GM12878 (cell line): ENCODE results near the gene CYSRT1. TPM values are rescaled to one million over a fixed set of nuclear protein-coding genes. Genes with fewer than 3 reads are reported as not detected.

ENCODE experiments used
- ATAC-seq: fragments of 200-7000 bp; cut with Tn5 transposase; 3 replicates; pipeline ENCODE4 v1.9.1; 2020; ENCODE audit warnings: mild to moderate bottlenecking, moderate library complexity
- BruUV-seq: library from RNA; stranded (reverse); fragments of 400-500 nt; replicated peaks from 2 replicates; lab custom pipeline; 2021; lab: Mats Ljungman, UMichigan
- CTCF ChIA-PET: fragments of 300-600 bp; sonication (Branson Sonifier 250); formaldehyde crosslinking; extraction: SDS; loops from one replicate; lab custom pipeline; 2021; ENCODE audit warnings: inconsistent platforms; lab: Yijun Ruan, JAX
- POLR2A ChIA-PET: fragments of 350-600 bp; formaldehyde crosslinking; extraction: SDS; loops from one replicate; lab custom pipeline; 2021; ENCODE audit warnings: inconsistent platforms; lab: Charles Lee
- RAD21 ChIA-PET: fragments of 300-600 bp; sonication (Branson Sonifier 250); formaldehyde crosslinking; loops from one replicate; lab custom pipeline; 2023; ENCODE audit warnings: antibody characterized with exemption; ENCODE audit not compliant: unreplicated experiment; lab: Charles Lee
- SMC1A ChIA-PET: fragments of 300-600 bp; sonication (Branson Sonifier 250); formaldehyde crosslinking; loops from one replicate; lab custom pipeline; 2023; ENCODE audit not compliant: unreplicated experiment, uncharacterized antibody; lab: Charles Lee
- DNase-seq: peaks from one replicate; pipeline ENCODE4 v3.0.0-alpha.2; 2011; ENCODE audit warnings: low read depth, low spot score
- FAIRE-seq: peaks from 3 replicates; lab custom pipeline; 2011; peaks lifted over from hg19 to GRCh38; lab: Jason Lieb, UNC
- H2AFZ ChIP-seq: 2 replicates; pipeline ENCODE4 v1.6.0; 2011; ENCODE audit warnings: low read depth, low read length, control low read depth; ENCODE audit not compliant: control insufficient read depth
- H3K27ac ChIP-seq: 2 replicates; pipeline ENCODE4 v1.5.1; 2011; ENCODE audit warnings: control low read depth; ENCODE audit not compliant: control insufficient read depth, insufficient read depth
- H3K27me3 ChIP-seq, 2 experiments: replicated peaks in 1 of 2; 2 replicates each; pipeline versions ENCODE4 v1.6.0 to v1.6.1; 2011; ENCODE audit warnings: low read length in 1 of 2; ENCODE audit not compliant: control insufficient read depth in 2 of 2, insufficient read depth in 2 of 2
- H3K36me3 ChIP-seq, 2 experiments: 2 replicates each; pipeline ENCODE4 v1.5.1; 2011; ENCODE audit warnings: low read length in 1 of 2; ENCODE audit not compliant: control insufficient read depth in 2 of 2, insufficient read depth in 2 of 2
- H3K4me1 ChIP-seq: 2 replicates; pipeline ENCODE4 v1.6.1; 2011; ENCODE audit warnings: mild to moderate bottlenecking, low read length, moderate library complexity, mixed read lengths; ENCODE audit not compliant: control insufficient read depth, insufficient read depth
- H3K4me2 ChIP-seq: 2 replicates; pipeline ENCODE4 v1.6.0; 2011; ENCODE audit warnings: control low read depth; ENCODE audit not compliant: control insufficient read depth, insufficient read depth
- H3K4me3 ChIP-seq: fragments of 200-600 bp; sonication (generic); 2 replicates; pipeline ENCODE4 v1.5.1; 2016
- H3K79me2 ChIP-seq: 2 replicates; pipeline ENCODE4 v1.6.0; 2011; ENCODE audit warnings: low read length; ENCODE audit not compliant: control insufficient read depth, insufficient read depth
- H3K9ac ChIP-seq: 2 replicates; pipeline ENCODE4 v1.8.0; 2011; ENCODE audit warnings: low read length, control low read depth, mixed read lengths; ENCODE audit not compliant: control insufficient read depth, insufficient read depth
- H3K9me3 ChIP-seq: replicated peaks from 3 replicates; pipeline ENCODE4 v1.5.1; 2011; ENCODE audit warnings: mild to moderate bottlenecking, low read length; ENCODE audit not compliant: control insufficient read depth, insufficient read depth
- H4K20me1 ChIP-seq: 2 replicates; pipeline ENCODE4 v1.6.0; 2011; ENCODE audit not compliant: control insufficient read depth, insufficient read depth
- CBFB ChIP-seq: IDR thresholded peaks from 2 replicates; pipeline ENCODE4 v1.6.1; 2016; ENCODE audit warnings: antibody characterized with exemption, low read depth
- CHD4 ChIP-seq: fragments of 200-600 bp; sonication (generic); IDR thresholded peaks from 2 replicates; pipeline ENCODE4 v1.6.1; 2016; ENCODE audit warnings: mild to moderate bottlenecking
- ETV6 ChIP-seq, 2 experiments: fragments of 450-650 bp in 1 of 2; IDR thresholded peaks in 1 of 2; conservative IDR thresholded peaks in 1 of 2; 2 replicates each; pipeline ENCODE4 v1.6.1; 2014; ENCODE audit warnings: antibody characterized with exemption in 1 of 2, borderline replicate concordance in 1 of 2, low read depth in 1 of 2, mild to moderate bottlenecking in 1 of 2, moderate library complexity in 1 of 2
- ZNF217 ChIP-seq: fragments of 450-650 bp; IDR thresholded peaks from 2 replicates; pipeline ENCODE4 v1.6.1; 2017; ENCODE audit warnings: antibody characterized with exemption, mild to moderate bottlenecking
- WGBS: methylation state at CpG from one replicate; pipeline ENCODE4 v1.1.6; 2016; ENCODE audit warnings: low lambda C conversion rate; ENCODE audit not compliant: insufficient replicate concordance, insufficient coverage; ENCODE audit errors: missing lambda C conversion rate; 5-methylcytosine and 5-hydroxymethylcytosine counted together
- in situ Hi-C: fragments of 300-500 bp; cut with MboI; formaldehyde crosslinking; loops from 9 replicates; pipeline ENCODE4 v1.14.3; 2018; ENCODE audit warnings: mixed read lengths
- intact Hi-C: fragments of 100-400 bp; cut with micrococcal nuclease; formaldehyde crosslinking; loops from one replicate; pipeline ENCODE4 v1.14.2; 2022; ENCODE audit not compliant: unreplicated experiment
- polyA plus RNA-seq, 11 experiments: library from polyadenylated mRNA; depleted of rRNA in 4 of 11; unstranded in 6 of 11; stranded (reverse) in 5 of 11; fragments of >200 nt; fragmentation: Nextera tagmentation in 4 of 11; fragmentation: Illumina TruSeq in 1 of 11; extraction: Ambion mirVana in 4 of 11; extraction: Trizol in 1 of 11; gene quantifications; 1 replicate in 1 of 11; 2 replicates in 10 of 11; pipeline versions ENCODE4 v1.2.1 to v1.2.3, GENCODE V29; 2011 to 2016; ENCODE audit warnings: inconsistent platforms in 2 of 11, missing spikeins in 2 of 11, low read depth in 1 of 11
- total RNA-seq, 4 experiments: library from RNA; depleted of rRNA in 3 of 4; stranded (reverse); fragments of >200 nt in 3 of 4; fragmentation: Illumina TruSeq in 1 of 4; extraction: Trizol in 1 of 4; gene quantifications; 2 replicates each; pipeline versions ENCODE4 v1.2.1 to v1.2.3, GENCODE V29; 2013 to 2021
- TF ChIP-seq, protein P1 (sequence below): fragments of 450-650 bp; IDR thresholded peaks from 2 replicates; pipeline ENCODE4 v1.6.1; 2017; ENCODE audit warnings: mild to moderate bottlenecking, moderate library complexity
- TF ChIP-seq, protein P2 (sequence below): IDR thresholded peaks from 2 replicates; pipeline ENCODE4 v1.6.1; 2011; ENCODE audit warnings: mild to moderate bottlenecking, low read depth, low read length, moderate library complexity; ENCODE audit not compliant: insufficient replicate concordance

Gene CYSRT1
- total and polyA plus RNA-seq, 10 of the 15 experiments (the other 5 are each of a cell fraction or from before 2014, with no cell fraction given) = 0.24 to 3.6 (median 0.97) TPM; not detected in 1

DNA sequence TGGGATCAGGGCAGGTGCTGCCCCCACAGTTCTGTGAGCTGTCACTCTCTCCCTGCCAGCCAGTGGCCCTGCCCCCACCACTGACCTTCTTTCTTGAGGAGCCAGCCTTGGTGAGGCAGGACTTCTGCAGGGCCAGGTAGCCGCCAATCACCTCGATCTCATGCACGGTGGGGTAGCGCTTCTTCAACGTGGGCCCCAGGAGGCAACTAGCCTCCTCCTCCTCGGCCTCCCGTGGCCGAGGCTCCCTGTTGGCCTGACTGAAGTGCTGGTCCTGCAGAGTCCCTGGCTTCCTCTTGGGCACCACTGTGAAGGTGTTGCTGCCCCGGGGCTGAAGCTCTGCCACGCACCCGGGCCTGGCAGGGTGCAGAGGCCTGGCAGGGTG lies 26.1 kb upstream of the CYSRT1 start:
- 86% methylated on average over 11 of the region's 11 CpGs for WGBS
- BruUV-seq = no TSS peak
- TF ChIP-seq, protein P1, sequence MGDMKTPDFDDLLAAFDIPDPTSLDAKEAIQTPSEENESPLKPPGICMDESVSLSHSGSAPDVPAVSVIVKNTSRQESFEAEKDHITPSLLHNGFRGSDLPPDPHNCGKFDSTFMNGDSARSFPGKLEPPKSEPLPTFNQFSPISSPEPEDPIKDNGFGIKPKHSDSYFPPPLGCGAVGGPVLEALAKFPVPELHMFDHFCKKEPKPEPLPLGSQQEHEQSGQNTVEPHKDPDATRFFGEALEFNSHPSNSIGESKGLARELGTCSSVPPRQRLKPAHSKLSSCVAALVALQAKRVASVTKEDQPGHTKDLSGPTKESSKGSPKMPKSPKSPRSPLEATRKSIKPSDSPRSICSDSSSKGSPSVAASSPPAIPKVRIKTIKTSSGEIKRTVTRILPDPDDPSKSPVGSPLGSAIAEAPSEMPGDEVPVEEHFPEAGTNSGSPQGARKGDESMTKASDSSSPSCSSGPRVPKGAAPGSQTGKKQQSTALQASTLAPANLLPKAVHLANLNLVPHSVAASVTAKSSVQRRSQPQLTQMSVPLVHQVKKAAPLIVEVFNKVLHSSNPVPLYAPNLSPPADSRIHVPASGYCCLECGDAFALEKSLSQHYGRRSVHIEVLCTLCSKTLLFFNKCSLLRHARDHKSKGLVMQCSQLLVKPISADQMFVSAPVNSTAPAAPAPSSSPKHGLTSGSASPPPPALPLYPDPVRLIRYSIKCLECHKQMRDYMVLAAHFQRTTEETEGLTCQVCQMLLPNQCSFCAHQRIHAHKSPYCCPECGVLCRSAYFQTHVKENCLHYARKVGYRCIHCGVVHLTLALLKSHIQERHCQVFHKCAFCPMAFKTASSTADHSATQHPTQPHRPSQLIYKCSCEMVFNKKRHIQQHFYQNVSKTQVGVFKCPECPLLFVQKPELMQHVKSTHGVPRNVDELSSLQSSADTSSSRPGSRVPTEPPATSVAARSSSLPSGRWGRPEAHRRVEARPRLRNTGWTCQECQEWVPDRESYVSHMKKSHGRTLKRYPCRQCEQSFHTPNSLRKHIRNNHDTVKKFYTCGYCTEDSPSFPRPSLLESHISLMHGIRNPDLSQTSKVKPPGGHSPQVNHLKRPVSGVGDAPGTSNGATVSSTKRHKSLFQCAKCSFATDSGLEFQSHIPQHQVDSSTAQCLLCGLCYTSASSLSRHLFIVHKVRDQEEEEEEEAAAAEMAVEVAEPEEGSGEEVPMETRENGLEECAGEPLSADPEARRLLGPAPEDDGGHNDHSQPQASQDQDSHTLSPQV = no peak
- TF ChIP-seq ETV6 (conservative IDR thresholded peaks at IDR 0.05 in 1 of 2, IDR thresholded peaks at IDR 0.05 in 1 of 2; ENCODE audit: borderline replicate concordance in 1 of 2, low read depth in 1 of 2) (no peak), ZNF217 (no peak), CBFB (no peak), CHD4 (no peak)
- TF ChIP-seq, protein P2, sequence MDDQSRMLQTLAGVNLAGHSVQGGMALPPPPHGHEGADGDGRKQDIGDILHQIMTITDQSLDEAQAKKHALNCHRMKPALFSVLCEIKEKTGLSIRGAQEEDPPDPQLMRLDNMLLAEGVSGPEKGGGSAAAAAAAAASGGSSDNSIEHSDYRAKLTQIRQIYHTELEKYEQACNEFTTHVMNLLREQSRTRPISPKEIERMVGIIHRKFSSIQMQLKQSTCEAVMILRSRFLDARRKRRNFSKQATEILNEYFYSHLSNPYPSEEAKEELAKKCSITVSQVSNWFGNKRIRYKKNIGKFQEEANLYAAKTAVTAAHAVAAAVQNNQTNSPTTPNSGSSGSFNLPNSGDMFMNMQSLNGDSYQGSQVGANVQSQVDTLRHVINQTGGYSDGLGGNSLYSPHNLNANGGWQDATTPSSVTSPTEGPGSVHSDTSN = no peak
- TF ChIP-seq, all 136 proteins: peak for 0
- no peaks in the 10 kb centered on the region for H3K27me3 ChIP-seq
- intact Hi-C loops = no loop called here
- H3K27ac ChIP-seq = no peak overlapping the region
- H3K9ac ChIP-seq = no peak overlapping the region
- DNase-seq (no peak), ATAC-seq (no peak), FAIRE-seq (no peak)
- RAD21 ChIA-PET = no interaction called here
- no peaks in the 10 kb centered on the region for H3K36me3 ChIP-seq
- H4K20me1 ChIP-seq = no peaks in the 10 kb centered on the region
- H3K4me1 ChIP-seq = peaks cover 24% of the 10 kb centered on the region
- no peaks in the 10 kb centered on the region for H3K9me3 ChIP-seq
- peaks cover 10% of the 10 kb centered on the region for H3K79me2 ChIP-seq
- H2AFZ ChIP-seq = no peak overlapping the region
- no peak overlapping the region for H3K4me3 ChIP-seq
- in situ Hi-C loops = no loop called here
- SMC1A ChIA-PET = interaction anchor here (0.9 to 1.9 kb wide), 3 partner anchors 10 to 50 kb away, joined by 4 to 9 read pairs (median 5); partner anchors contain the start of genes ANAPC2 and SSNA1
- CTCF ChIA-PET = no interaction called here
- H3K4me2 ChIP-seq = peak overlapping the region; percentile 54
- POLR2A ChIA-PET = interaction anchor here (0.8 to 2.5 kb wide), 3 partner anchors 10 to 67 kb away, joined by 3 to 9 read pairs (median 6); partner anchors contain the start of gene SSNA1
